HTR-8/SVneo (cell line): ENCODE results near the gene HKDC1.

Experiments used
- DNase-seq: peaks from one replicate; pipeline ENCODE4 v3.0.0; 2011; ENCODE audit warnings: low spot score, mixed read lengths; ENCODE audit not compliant: insufficient read length
- FAIRE-seq: peaks from 2 replicates; lab custom pipeline; 2011; peaks lifted over from hg19 to GRCh38; lab: Jason Lieb, UNC

The HKDC1 gene

DNA sequence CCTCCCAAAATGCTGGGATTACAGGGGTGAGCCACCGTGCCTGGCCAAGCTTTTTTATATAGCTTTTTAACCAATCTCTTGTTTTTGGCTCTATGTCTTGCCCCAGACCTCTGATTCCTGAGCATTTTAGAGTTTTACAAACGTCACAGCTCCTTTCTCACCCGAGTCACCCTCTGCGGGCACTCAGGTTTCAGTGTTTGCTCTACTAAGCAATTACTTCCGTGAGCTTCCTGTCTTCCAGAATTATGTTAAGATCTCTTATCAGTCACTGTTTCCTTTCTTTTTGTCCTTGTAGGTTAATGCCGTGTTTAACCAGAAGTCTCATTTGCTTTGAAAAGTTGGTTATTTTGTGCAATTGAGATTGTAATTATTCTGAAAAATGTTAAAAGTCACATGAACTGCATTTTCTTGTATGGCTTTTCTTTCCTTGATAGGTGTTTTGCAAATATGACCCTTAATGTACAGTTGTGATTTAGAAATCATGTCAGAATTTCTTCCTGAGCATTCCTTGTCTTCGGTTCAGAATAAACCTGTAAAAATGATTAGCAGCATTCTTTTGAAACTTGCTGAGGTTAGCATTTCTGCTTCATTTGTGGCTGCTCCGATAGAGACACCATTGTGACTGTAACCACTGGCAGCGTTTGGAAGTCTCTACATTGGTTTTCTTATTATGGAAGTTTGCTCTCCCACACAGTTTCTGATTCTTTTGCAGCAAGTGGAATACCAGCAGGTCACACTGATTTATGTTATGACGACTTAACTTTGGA lies 4.5 kb upstream of the HKDC1 start:
- no peak for FAIRE-seq

DNA sequence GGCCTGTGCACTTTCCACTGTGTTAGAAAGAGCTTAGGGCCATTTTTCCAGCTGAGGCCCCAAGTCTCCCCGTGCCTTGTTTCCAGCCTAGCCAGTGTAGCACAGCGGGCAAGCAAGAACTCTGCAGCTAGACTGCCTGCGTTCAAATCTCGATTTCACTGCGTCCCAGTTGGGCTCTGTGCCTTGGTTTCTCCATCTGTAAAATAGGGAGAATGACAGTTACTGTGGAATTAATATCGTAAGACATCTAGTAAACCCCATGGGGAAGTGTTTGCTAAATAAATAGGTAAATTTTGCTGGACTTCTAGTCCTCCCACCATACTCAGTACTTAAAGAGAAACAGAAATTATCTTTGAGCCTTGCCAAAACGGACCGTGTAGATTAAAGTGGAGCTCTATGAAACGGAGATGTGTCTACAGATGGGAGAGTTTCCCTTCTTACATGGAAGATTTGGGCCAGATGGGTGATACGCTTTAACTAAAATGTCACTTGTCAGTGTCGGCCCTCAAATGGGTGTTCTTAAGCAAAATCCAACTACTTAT lies 3.5 kb upstream of the HKDC1 start:
- DNase-seq (no peak), FAIRE-seq (no peak)

More for the DNA sequence above, 4.5 kb upstream of the HKDC1 start:
- no peak for DNase-seq

DNA sequence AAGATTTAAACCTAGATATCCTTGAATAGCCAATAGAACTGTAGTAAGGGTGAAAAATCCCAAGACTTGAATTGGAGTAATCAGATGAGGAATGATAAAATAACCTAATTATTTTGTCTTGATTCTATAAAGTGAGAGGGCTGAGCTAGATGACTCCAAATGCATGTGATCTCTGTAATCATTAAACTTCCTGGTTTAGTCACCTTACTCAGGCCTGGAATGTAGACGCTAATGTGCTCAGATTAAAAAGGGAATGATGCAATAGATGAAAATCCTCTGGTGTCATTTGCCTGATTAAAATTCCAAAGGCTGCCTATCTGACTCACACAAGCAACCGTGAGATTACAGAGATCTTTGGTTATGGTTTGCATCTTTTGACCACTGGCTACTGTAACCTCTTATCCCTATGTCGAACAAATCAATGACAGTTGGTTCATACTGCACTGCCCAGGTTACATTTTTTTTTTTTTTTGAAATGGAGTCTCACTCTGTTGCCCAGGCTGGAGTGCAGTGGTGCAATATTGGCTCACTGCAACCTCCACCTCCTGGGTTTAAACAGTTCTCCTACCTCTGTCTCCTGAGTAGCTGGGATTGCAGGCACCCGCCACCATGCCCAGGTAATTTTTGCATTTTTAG lies 2.9 kb upstream of the HKDC1 start:
- peak; percentile 53 for DNase-seq
- FAIRE-seq, result no peak

DNA sequence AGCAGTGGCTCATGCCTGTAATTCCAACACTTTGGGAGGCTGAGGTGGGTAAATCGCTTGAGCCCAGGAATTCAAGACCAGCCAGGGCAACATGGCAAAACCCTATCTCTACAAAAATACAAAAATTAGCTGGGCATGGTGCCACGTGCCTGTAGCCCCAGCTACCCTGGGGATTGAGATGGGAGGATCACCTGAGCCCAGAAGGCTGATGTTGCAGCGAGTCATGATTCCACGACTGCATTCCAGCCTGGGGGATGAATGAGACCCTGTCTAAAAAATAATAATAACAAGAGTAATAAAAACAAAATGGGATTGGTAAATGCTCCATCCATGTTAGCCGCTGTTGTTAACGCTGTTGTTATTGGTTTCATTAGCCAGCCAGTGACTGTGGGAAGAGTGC lies 1.3 kb upstream of the HKDC1 start:
- DNase-seq (no peak), FAIRE-seq (no peak)

DNA sequence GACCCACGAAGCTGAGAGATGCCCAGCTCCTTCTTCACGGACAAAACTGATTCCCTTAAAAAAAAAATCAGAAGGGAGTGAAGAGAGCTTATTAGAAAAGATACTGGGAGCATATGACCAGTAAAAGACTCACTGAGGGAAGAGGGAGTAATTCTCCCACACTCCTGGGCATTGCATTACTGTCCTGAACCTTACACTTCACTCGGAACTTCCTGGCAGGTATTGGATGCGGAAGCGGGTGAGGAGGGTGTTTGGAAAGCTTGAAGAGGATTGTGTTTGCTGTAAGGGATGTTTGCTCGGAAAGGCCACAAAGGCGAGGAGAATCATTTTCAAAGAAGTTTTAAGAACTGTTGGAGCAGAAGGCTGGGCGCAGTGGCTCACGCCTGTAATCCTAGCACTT lies 375 bp downstream of the HKDC1 start:
- no peak for DNase-seq
- no peak for FAIRE-seq

DNA sequence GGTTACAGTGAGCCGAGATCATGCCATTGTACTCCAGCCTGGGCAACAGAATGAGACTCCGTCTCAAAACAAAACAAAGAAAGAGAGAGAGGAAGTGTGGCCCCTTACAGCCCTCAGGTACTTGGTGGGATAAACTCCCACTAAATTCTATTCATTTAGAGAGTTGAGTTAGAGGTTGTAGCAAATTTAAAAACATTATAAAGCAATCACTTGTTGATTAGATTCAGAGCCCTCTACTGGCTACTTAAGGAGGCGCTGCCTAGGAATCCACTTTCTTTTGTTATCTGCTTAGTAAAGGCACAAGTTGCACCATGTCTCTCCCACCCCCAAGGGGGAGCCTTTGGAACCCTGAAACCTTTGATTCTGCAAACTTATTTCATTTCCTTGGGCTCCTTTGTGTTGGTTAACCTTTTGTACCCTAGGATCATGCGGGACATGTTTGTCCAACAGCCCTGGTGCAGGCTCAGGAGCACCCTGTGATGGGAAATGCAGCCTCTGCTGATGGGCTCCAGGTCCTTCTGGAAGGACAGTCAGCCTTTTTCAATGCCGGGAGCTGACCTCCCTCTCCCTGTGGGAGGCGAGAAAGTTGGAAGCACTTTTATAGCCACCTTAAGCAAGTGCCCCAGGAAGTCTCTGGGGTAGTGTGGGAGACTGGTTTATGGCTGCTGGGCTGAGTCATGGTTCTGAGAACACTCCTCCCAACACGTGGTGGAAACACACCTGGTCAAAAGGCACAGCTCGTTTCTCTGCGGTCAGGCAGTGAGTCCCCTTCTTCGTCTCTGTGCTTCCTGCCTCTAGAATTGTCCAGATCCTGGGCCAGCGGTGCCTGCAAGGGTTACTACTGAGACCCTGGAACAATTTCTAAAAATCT lies 2.3 kb downstream of the HKDC1 start:
- DNase-seq, result peak; percentile 53
- FAIRE-seq, result no peak

DNA sequence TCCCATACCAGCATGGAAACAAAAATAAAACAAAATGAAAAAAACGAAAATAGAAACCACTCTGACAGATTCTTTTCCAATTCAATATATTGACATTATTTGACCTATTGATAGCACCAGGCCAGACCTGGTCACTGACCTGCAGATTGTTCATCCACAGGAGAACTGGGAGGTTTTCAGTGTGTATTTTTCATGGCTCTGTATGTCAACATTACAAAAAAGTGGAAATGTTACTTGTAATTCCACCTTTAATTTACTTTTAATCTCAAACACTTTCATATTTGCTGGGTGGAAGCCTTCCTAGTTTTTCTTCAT lies 2.9 kb downstream of the HKDC1 start:
- no peak for DNase-seq
- no peak for FAIRE-seq

DNA sequence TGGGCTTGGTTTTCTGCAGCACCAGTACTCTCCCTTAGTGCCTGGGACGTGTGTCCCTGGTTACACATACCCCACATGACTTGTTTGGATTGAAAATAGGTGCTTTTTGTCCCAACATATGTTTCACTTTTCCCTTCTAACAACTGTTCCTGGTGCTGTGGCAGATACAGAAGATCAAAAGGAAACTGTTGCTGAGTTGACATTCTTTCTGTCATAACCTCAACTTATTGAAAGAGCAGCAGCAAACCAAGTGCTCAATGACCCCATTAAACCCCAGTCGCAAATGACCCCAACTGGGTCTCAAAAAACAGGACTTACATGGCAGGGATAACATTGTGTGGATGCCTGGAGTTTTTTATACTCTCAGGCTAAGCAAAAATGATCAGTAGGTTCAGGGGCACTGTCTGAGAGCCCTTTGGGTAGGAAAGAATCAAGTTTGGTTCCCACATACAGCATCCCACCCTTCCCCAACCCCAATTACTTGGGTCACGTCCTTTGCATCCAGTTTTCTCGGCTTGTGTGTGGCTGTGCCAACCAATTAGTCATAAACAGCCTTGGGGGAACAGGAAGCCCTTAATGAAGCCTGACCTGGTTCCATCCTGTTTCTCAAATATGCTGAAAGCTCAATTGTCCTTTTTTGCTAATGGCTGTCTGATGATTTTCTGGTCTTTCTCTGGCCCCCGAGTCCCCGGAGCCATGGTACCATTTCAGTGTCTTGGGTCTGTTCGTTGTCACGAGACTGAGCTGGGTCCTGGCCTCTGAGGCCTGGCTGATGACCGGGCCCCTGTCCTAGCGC lies 4.9 kb downstream of the HKDC1 start:
- no peak for FAIRE-seq
- no peak for DNase-seq

DNA sequence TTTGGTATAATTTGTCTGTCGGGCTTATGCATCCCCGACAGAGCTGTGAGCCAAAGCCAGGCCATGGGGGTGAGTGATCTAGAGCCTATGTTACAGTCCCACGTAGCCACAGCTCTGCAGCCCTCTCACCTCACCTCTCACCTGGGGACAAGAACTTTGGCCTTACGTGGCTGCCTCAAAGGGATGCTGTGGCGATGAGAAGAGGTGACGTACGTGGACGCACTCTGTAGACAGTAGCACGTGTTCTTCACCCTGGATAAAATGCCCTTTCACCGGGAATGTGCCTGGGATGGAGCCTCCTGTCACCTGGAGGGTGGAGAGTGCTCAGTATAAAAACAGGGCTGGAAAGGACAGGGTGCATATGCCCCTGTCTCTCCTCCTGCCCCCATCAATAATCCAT lies 5.5 kb downstream of the HKDC1 start:
- FAIRE-seq (no peak), DNase-seq (no peak)

DNA sequence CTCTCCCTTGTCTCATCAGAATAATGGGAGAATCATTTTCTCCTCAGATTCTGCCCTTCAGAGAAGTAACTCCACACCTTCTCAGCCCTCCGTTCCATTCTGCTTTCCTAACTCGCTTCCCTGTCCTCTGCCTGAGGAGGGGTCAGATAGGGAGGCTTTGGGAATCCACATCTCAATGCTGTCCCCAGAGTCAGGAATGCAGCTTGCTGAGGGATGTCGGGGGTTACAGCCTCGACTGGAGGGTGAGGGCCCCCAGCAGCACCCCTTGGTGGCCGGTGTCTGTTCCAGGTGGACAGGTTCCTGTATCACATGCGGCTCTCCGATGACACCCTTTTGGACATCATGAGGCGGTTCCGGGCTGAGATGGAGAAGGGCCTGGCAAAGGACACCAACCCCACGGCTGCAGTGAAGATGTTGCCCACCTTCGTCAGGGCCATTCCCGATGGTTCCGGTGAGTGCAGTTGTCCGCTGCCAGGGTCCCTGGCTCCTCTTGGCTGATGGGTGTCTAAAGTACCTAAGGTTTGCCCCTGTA lies 6.9 kb downstream of the HKDC1 start:
- no peak for FAIRE-seq
- no peak for DNase-seq

DNA sequence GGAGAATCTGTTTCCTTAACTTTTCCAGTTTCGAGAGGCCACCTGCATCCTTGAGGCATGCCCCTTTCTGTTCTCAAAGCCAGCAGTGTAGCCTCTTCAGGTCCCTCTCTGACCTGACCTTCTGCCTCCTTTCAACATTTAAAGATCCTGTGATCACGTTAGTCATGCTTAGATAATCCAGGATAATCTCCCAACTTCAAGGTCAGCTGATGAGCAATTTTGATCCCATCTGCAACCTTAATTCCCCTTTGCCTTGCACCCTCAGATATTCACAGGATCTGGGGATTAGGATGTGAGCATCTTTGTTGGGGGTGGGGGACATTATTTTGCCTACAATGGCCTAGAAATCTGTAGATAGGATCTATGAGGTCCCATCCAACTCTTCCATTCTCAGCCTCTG lies 8.0 kb downstream of the HKDC1 start:
- DNase-seq (no peak), FAIRE-seq (no peak)

DNA sequence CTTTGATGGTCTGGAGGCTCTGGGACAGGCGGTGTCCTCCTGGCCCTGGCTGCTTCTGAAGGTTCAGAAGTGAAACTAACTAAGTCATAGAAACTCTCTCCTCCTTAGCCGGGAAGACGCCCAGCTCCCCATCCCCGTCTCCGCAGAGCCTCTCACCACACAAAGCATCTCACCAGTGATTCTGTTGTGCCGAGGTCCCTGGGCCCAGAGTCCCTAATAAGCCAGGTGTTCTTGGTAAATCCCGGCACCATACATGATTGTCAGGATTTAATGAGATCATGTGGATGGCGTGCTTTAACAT lies 9.4 kb downstream of the HKDC1 start:
- FAIRE-seq, result no peak
- no peak for DNase-seq

DNA sequence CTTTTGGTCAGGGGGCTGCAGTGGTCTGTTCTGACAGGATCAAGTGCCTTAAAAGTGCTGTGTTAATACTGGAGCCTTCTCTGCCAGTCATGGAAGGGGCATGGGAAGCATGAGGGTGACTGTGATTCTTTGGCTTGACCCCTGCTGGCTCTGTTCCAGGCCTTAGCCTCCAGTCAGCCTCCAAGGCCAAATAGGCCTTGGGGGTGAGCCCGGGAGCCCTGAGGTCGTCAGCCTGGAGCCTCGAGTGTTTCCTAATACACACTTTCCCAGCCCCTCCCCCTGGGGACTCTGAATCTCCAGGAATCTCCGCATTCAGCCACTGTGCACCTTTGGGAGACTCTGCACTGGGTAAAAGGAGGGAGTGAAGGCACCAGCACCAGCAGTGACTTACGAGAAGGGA lies 10.0 kb downstream of the HKDC1 start:
- DNase-seq, result no peak
- FAIRE-seq, result no peak

DNA sequence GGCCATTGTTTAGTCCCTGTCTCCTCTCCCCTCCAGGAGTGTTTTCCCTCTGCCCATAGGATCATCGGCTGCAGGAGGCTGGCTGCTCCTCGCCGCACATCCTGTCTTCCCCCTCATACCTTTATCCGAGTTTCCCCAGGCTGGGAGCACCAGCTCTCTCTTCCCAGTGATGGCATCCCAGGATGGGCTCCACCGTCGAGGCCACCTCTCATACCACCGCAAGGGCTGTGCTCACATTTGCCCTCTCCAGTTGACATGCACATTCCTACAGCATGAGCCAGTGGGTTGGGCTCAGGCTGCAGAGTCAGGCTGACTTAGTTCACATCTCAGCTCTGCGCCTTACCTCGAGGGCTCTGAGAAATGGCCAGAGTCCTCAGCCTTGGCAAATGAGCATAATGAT lies 12.1 kb downstream of the HKDC1 start:
- FAIRE-seq (peak; percentile 80), DNase-seq (peak; percentile 84)

DNA sequence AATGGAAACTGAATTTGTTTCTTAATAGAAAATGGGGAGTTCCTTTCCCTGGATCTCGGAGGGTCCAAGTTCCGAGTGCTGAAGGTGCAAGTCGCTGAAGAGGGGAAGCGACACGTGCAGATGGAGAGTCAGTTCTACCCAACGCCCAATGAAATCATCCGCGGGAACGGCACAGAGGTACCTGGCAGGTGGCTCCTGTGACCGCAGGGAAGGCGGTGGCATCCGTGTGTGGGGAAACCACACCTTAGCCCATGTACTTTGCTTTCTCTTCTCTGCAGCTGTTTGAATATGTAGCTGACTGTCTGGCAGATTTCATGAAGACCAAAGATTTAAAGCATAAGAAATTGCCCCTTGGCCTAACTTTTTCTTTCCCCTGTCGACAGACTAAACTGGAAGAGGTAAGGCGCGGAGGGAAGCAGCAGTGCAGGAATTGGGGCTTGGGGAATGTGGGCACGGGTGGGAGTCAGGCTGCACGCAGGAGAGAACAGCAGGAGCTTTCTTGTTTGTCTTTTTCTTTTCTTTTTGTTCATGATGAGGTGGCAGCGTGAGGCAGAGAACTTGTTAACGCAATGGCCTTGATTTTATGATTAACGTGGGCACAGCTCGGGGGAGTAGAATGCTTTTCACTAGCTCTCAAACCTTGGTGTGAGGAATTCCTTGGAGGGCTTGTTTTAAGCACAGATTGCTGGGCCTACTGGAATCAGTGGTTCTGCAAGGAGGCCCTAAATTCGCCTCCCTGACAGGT lies 12.8 kb downstream of the HKDC1 start:
- FAIRE-seq (no peak), DNase-seq (no peak)

DNA sequence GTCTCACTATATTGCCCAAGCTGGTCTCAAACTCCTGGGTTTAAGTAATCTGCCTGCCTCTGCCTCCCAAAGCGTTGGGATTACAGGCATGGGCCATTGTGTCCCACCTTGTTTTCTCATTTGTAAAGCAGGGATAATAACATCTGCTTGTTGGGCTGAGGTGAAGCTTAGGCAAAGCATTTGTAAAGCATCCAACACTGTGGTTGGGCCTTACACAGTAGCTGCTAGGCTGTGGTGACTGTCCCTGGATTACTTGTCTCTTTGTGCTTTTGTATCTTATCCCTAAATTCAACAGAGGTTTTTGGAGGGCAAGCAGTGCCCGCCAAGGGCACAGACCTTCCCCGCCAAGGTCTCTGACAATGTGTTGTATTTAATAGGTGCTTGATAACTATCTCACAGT lies 14.3 kb downstream of the HKDC1 start:
- FAIRE-seq (no peak), DNase-seq (no peak)

DNA sequence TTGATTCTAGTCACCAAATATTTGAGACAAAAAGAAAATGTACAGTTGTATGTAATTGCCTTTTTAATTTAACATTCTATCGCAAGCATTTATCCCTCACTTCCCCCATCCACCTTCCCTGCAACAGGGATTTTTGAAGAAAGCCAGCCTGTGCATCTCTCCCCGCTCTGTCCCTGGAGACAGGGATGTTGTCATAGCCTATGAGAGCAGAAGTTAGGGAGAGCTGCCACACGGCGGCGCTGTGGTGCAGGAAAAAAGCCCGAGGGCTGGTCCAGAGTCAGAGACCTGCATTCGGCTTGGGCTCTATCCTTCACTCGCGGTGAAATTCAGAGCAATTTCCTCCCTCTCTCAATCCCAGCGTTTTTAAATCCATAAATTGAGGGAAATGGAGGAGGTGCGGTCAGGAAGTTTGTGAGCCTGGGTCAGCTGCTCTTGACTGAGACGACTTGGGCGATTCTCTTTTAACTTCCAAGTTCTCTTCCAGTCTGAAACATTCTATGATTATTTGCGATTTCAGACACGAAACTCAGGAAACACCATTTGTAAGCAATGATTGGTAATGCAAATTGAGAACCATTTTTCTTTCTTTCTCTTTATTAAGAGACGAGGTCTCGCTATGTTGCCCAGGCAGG lies 17.5 kb downstream of the HKDC1 start:
- FAIRE-seq, result no peak
- peak; percentile 86 for DNase-seq

DNA sequence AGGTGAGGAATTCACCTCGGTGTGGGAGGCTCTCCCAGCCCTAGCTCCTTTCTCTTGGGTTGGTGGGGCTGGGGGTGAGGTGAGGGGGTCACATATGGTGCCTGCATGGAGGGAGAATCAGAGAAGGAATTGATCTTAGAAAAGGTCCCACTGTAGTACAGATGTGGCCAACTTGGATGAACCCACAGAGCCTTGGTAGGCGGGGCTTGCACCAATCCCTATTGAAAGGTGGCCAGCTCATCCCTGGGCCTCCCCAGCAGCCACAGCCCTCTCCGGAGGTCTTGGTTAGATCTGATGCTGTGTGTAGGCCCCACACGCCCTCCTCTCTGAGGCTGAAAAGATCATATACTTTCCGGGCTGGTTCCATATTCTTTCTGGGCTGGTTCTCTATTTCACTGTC lies 19.0 kb downstream of the HKDC1 start:
- FAIRE-seq (no peak), DNase-seq (no peak)

DNA sequence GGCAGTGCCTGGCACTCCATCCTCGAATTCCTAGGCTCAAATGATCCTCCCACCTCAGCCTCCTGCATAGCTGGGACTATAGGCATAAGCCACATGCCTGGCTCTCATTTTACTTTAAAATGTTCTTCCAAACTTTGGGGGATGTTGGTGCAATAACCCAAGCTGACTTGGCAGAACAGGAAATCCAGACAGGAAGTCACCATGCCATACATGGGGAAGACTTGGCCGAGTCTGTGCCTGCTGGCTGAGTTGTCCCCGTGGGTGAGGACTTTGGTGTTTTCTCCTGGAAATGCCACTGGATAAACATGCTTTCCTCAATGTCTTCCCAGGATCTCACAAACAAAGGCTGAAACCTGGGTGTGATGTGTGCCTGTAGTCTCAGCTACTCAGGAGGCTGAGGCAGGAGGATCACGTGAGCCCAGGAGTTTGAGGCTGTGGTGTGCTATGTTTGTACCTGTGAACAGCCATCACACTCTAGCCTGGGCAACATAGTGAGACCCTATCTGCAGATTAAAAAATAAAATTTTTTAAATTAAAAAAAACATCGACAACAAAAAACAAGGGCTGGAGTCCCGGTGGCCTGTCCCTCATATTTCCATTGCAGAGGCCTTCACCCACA lies 19.8 kb downstream of the HKDC1 start:
- DNase-seq (no peak), FAIRE-seq (no peak)
